HL-60 (cell line): ENCODE data around the gene ARMS2.

Experiments
- DNase-seq, 2 experiments: peaks; one replicate each; pipeline ENCODE4 v3.0.0-alpha.2; 2010 to 2020; ENCODE audit warnings: low read depth in 1 of 2, low spot score in 1 of 2
- H3K27ac ChIP-seq: fragments of 250-450 bp; sonication (Bioruptor Pico); replicated peaks from 2 replicates; pipeline ENCODE4 v1.5.1; 2020; ENCODE audit warnings: mild to moderate bottlenecking, moderate library complexity
- H3K27me3 ChIP-seq: fragments of 250-450 bp; sonication (Bioruptor Pico); 2 replicates; pipeline ENCODE4 v1.5.1; 2021; ENCODE audit warnings: mild to moderate bottlenecking, moderate library complexity; ENCODE audit not compliant: insufficient read depth, poor library complexity, severe bottlenecking
- H3K4me3 ChIP-seq: replicated peaks from 2 replicates; pipeline ENCODE4 v1.5.1; 2011; ENCODE audit warnings: mild to moderate bottlenecking, control low read depth, low read length; ENCODE audit not compliant: insufficient read depth
- GABPA ChIP-seq: IDR thresholded peaks from 2 replicates; pipeline ENCODE4 v1.6.1; 2012; ENCODE audit warnings: low read depth
- POLR2AphosphoS5 ChIP-seq: IDR thresholded peaks from 2 replicates; pipeline ENCODE4 v1.6.1; 2012; ENCODE audit warnings: low read depth
- SPI1 ChIP-seq: IDR thresholded peaks from 2 replicates; pipeline ENCODE4 v1.6.1; 2012; ENCODE audit warnings: low read depth, mild to moderate bottlenecking, borderline replicate concordance
- TF ChIP-seq, protein P1 (sequence below): IDR thresholded peaks from 2 replicates; pipeline ENCODE4 v1.6.1; 2012; ENCODE audit warnings: low read depth; ENCODE audit not compliant: insufficient replicate concordance
- TF ChIP-seq, protein P2 (sequence below): IDR thresholded peaks from one replicate; pipeline ENCODE4 v1.5.1; 2011; ENCODE audit warnings: low read length, control low read depth, inconsistent platforms; ENCODE audit not compliant: insufficient read depth

ARMS2 gene

DNA sequence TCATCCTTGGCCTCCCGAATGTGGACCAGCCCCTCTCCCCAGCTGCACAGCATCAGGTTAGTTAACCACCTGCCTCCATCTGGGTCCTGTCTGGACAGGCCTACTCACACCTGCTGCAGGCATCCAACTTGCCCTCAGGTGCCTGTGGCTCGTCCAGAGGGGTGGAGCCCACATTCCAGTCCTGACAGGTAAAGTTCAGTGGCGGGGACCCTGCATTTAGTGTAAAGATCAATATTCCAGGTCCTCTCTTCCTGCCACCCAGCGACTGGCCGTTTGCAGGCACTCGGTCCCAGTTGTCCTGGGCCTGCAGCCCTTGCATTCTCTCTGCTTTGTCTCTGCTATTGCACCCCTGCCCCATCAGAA, 21.9 kb downstream of the ARMS2 start:
- Histone ChIP-seq H3K27ac (no peak overlapping the region), H3K4me3 (no peak overlapping the region), H3K27me3 (peaks cover 14% of the 10 kb centered on the region)
- DNase-seq, result no peak
- TF ChIP-seq, protein P1, sequence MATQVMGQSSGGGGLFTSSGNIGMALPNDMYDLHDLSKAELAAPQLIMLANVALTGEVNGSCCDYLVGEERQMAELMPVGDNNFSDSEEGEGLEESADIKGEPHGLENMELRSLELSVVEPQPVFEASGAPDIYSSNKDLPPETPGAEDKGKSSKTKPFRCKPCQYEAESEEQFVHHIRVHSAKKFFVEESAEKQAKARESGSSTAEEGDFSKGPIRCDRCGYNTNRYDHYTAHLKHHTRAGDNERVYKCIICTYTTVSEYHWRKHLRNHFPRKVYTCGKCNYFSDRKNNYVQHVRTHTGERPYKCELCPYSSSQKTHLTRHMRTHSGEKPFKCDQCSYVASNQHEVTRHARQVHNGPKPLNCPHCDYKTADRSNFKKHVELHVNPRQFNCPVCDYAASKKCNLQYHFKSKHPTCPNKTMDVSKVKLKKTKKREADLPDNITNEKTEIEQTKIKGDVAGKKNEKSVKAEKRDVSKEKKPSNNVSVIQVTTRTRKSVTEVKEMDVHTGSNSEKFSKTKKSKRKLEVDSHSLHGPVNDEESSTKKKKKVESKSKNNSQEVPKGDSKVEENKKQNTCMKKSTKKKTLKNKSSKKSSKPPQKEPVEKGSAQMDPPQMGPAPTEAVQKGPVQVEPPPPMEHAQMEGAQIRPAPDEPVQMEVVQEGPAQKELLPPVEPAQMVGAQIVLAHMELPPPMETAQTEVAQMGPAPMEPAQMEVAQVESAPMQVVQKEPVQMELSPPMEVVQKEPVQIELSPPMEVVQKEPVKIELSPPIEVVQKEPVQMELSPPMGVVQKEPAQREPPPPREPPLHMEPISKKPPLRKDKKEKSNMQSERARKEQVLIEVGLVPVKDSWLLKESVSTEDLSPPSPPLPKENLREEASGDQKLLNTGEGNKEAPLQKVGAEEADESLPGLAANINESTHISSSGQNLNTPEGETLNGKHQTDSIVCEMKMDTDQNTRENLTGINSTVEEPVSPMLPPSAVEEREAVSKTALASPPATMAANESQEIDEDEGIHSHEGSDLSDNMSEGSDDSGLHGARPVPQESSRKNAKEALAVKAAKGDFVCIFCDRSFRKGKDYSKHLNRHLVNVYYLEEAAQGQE, result no peak
- TF ChIP-seq SPI1 (no peak), GABPA (no peak), POLR2AphosphoS5 (no peak)
- TF ChIP-seq, protein P2, sequence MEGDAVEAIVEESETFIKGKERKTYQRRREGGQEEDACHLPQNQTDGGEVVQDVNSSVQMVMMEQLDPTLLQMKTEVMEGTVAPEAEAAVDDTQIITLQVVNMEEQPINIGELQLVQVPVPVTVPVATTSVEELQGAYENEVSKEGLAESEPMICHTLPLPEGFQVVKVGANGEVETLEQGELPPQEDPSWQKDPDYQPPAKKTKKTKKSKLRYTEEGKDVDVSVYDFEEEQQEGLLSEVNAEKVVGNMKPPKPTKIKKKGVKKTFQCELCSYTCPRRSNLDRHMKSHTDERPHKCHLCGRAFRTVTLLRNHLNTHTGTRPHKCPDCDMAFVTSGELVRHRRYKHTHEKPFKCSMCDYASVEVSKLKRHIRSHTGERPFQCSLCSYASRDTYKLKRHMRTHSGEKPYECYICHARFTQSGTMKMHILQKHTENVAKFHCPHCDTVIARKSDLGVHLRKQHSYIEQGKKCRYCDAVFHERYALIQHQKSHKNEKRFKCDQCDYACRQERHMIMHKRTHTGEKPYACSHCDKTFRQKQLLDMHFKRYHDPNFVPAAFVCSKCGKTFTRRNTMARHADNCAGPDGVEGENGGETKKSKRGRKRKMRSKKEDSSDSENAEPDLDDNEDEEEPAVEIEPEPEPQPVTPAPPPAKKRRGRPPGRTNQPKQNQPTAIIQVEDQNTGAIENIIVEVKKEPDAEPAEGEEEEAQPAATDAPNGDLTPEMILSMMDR, result no peak

DNA sequence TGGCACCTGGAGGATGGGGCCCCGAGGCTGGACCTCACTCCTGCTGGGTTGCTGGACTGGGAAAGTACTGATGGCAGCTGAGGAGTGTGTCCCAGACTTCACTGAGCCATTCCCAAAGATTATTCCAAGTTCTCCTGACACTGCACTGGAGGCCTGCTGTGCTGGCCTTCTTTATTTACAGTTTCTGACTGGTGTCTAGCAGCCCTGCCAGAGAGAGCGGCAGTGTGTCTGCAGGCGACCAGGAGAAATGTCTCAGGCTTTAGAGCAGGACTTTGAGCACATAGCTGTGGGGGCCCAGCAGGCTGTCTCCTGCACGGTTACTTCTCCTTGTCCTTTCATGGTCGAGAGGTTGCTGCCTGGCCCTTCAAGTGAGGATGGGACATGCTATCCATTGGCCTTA, 23.0 kb downstream of the ARMS2 start:
- no peak for TF ChIP-seq POLR2AphosphoS5
- no peak for TF ChIP-seq SPI1
- TF ChIP-seq, protein P2, result no peak
- TF ChIP-seq GABPA, result no peak
- no peak overlapping the region for H3K4me3 ChIP-seq
- no peak for DNase-seq
- peaks cover 14% of the 10 kb centered on the region for H3K27me3 ChIP-seq
- no peak overlapping the region for H3K27ac ChIP-seq

DNA sequence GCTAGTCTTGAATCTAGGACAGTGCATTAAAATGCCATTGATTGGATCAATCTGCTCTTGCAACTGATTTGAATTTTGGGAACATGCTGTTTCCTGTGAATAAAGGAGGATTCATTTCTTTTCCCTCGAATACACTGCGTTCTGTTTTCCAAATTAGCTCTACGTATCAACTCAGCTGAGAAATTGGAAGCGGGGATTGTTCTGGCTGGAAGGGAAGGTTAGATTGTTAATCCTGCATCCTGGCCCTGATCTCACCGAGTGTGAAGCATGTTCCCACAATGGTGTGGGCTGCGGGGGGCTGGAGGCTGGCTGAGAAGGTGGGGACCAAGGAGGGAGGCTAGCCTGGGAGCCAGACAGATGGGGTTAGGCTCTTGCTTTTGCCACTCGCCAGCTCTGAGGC, 24.5 kb downstream of the ARMS2 start:
- no peak for DNase-seq
- Histone ChIP-seq H3K27me3 (peaks cover 6% of the 10 kb centered on the region), H3K27ac (no peak overlapping the region), H3K4me3 (no peak overlapping the region)
- TF ChIP-seq, protein P2, result no peak
- TF ChIP-seq POLR2AphosphoS5 (no peak), SPI1 (no peak), GABPA (no peak)
- TF ChIP-seq, protein P1, result no peak

DNA sequence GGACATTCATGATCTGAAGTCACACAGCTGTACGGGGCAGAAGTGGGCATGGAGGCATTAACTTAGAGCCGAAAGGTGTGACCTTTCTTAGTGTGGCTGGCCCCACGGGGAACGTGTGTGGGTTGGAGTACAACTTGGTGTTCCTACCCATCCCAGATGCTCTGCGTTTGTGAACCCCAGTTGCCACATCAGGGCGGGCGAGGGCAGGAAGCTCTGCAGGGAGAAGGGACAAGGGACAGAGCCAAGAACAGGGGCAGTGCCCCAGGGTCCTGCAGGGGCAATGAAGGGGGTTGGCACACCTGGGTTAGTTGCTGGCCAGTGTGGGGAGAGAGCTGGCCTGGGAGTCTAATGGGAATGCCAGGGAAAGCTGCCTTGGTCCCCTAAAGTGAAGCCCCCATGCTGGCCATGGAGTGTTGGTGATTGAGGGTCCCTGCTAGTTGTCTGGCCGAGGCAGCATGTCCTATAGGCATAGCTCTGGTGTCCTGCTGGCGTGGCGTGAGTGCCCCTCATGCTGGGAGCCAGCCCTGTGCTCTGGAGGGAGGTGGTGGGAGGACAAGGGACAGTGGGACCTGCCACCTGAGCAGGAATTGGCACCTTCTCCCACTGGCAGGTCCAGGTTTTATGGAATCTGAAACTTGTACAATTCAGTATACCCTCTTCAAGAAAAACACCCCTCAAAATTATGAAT, 25.8 kb downstream of the ARMS2 start:
- TF ChIP-seq GABPA (no peak), POLR2AphosphoS5 (no peak), SPI1 (no peak)
- TF ChIP-seq, protein P2, result no peak
- TF ChIP-seq, protein P1, result no peak

More for the DNA sequence above, 25.8 kb downstream of the ARMS2 start:
- no peak overlapping the region for H3K4me3 ChIP-seq
- no peak for DNase-seq
- H3K27ac ChIP-seq, result no peak overlapping the region
- no peaks in the 10 kb centered on the region for H3K27me3 ChIP-seq
